HG03432 (cell line): ENCODE results near the gene ARIH1.
"Not testable (repeated sequence)": the region's sequence is repeated elsewhere in the genome, so short reads cannot be mapped to it uniquely, and the experiment has no call there.

Experiments used
- ATAC-seq: cut with Tn5 transposase; IDR thresholded peaks from one replicate; pipeline ENCODE4 v1.9.1; 2021; ENCODE audit warnings: mild to moderate bottlenecking, moderate library complexity; ENCODE audit not compliant: unreplicated experiment

The ARIH1 gene

GRCh38 chr15:72593838-72594237 lies 119.7 kb downstream of the ARIH1 start:
- ATAC-seq = no peak

GRCh38 chr15:72599855-72600464 lies 125.8 kb downstream of the ARIH1 start:
- no peak for ATAC-seq

GRCh38 chr15:72604794-72605193 lies 130.7 kb downstream of the ARIH1 start:
- no peak for ATAC-seq

- not testable (repeated sequence) for ATAC-seq
These were observed 134.0 kb downstream of the ARIH1 start for GRCh38 chr15:72608084-72608483.

GRCh38 chr15:72609862-72610261 lies 135.7 kb downstream of the ARIH1 start:
- no peak for ATAC-seq

GRCh38 chr15:72612324-72612723 lies 138.2 kb downstream of the ARIH1 start:
- not testable (repeated sequence) for ATAC-seq

GRCh38 chr15:72614810-72615532 lies 140.8 kb downstream of the ARIH1 start:
- ATAC-seq = no peak

- not testable (repeated sequence) for ATAC-seq
These were observed 141.6 kb downstream of the ARIH1 start for GRCh38 chr15:72615533-72616233.

GRCh38 chr15:72616491-72617210 lies 142.5 kb downstream of the ARIH1 start:
- no peak for ATAC-seq

GRCh38 chr15:72623854-72624253 lies 149.7 kb downstream of the ARIH1 start:
- ATAC-seq = not testable (repeated sequence)

- not testable (repeated sequence) for ATAC-seq
These were observed 152.0 kb downstream of the ARIH1 start for GRCh38 chr15:72626153-72626552.

- ATAC-seq = not testable (repeated sequence)
These were observed 154.3 kb downstream of the ARIH1 start for GRCh38 chr15:72628249-72629067.

- not testable (repeated sequence) for ATAC-seq
These were observed 155.0 kb downstream of the ARIH1 start for GRCh38 chr15:72629068-72629570.

- ATAC-seq = peak; percentile 69
These were observed 162.6 kb downstream of the ARIH1 start for GRCh38 chr15:72636519-72637282.

GRCh38 chr15:72639759-72640483 lies 165.8 kb downstream of the ARIH1 start:
- not testable (repeated sequence) for ATAC-seq

GRCh38 chr15:72642271-72642670 lies 168.1 kb downstream of the ARIH1 start:
- ATAC-seq = not testable (repeated sequence)

- ATAC-seq = not testable (repeated sequence)
These were observed 174.6 kb downstream of the ARIH1 start for GRCh38 chr15:72648631-72649253.
